ENCODE data around the gene CBLB. TPM values are rescaled to one million over a fixed set of nuclear protein-coding genes. Genes with fewer than 3 reads are reported as not detected.

CBLB gene
- total and polyA plus RNA-seq, 2 experiments from 2014 or later: 20.5 to 47.7 TPM

GRCh38 chr3:105847452-105847851 is 21.4 kb downstream of the CBLB start (continued):
- TF ChIP-seq ZNF462 (CRISPR knock-in tag; IDR thresholded peaks at IDR 0.05): no peak
- no peak for TF ChIP-seq CREB1 (CRISPR knock-in tag; IDR thresholded peaks at IDR 0.05; ENCODE audit: low read depth)
- TF ChIP-seq STAT1 (IDR thresholded peaks at IDR 0.05; ENCODE audit: unreplicated experiment): no peak

GRCh38 chr3:105846809-105847208 is 22.0 kb downstream of the CBLB start:
- H3K79me2 ChIP-seq (replicated peaks; ENCODE audit: insufficient read depth): 0 out of 2 replicates have a peak, but pooled peaks cover 3% of the 10 kb centered on the region
- no peak overlapping the region for H2AFZ ChIP-seq
- no peaks in the 10 kb centered on the region for H3K27me3 Mint-ChIP-seq (ENCODE audit: insufficient read depth, low read depth, poor library complexity)
- no peak overlapping the region for H3K4me2 ChIP-seq
- H3F3A ChIP-seq (replicated peaks; ENCODE audit: low read depth): no peaks in the 10 kb centered on the region
- no peaks in the 10 kb centered on the region for H3K9me2 ChIP-seq (ENCODE audit: insufficient read depth)
- H3K4me1 Mint-ChIP-seq: peaks cover 13% of the 10 kb centered on the region
- no peaks in the 10 kb centered on the region for H3K27me3 ChIP-seq (ENCODE audit: insufficient read depth)
- H3K36me3 ChIP-seq (ENCODE audit: insufficient read depth): no peaks in the 10 kb centered on the region
- no peak overlapping the region for H3K27ac Mint-ChIP-seq
- H3K27ac ChIP-seq (ENCODE audit: low read depth): no peak overlapping the region
- DNase-seq (ENCODE audit: low spot score) (no peak), ATAC-seq (no peak)
- no peaks in the 10 kb centered on the region for H3K9me3 Mint-ChIP-seq
- H3K36me3 Mint-ChIP-seq (ENCODE audit: low read depth): peaks cover 12% of the 10 kb centered on the region; the same call in 2 of the 3 replicates
- peaks cover 27% of the 10 kb centered on the region for H3K4me1 ChIP-seq (ENCODE audit: insufficient read depth)
- H3K4me3 Mint-ChIP-seq: no peak overlapping the region
- 0 out of 2 replicates have a peak, but pooled peaks cover 5% of the 10 kb centered on the region for H4K20me1 ChIP-seq (replicated peaks; ENCODE audit: insufficient read depth)
- H3K4me3 ChIP-seq: no peak overlapping the region
- TF ChIP-seq STAT1 (IDR thresholded peaks at IDR 0.05; ENCODE audit: unreplicated experiment) (no peak), CREB1 (CRISPR knock-in tag; IDR thresholded peaks at IDR 0.05; ENCODE audit: low read depth) (no peak), REST (IDR thresholded peaks at IDR 0.05; ENCODE audit: unreplicated experiment) (no peak), ZNF331 (CRISPR knock-in tag; IDR thresholded peaks at IDR 0.05; ENCODE audit: low read depth) (no peak), NANOG (IDR thresholded peaks at IDR 0.05; ENCODE audit: borderline replicate concordance) (no peak), EZH2 (IDR thresholded peaks at IDR 0.05; ENCODE audit: low read depth, unreplicated experiment) (no peak)

All from GM23338 (cell line).